Neural cell (in vitro differentiated cells): ENCODE measurements around the gene ZNF443. TPM values are rescaled to one million over a fixed set of nuclear protein-coding genes. Genes with fewer than 3 reads are reported as not detected.
A peak's percentile ranks its signal among the peaks of the same experiment; 100 is the strongest.
"Not testable (repeated sequence)": the region's sequence is repeated elsewhere in the genome, so short reads cannot be mapped to it uniquely, and the experiment has no call there.

Source experiments
- H2AFZ ChIP-seq: fragments of 200-600, 300-800 bp; sonication (generic), shearing (Covaris generic); 2 replicates; pipeline ENCODE4 v1.6.0; 2014; ENCODE audit warnings: low read depth, mild to moderate bottlenecking, antibody characterized with exemption, low read length, moderate library complexity
- H3F3A ChIP-seq: fragments of 200-600 bp; shearing (Covaris generic); 2 replicates; pipeline ENCODE4 v1.6.1; 2016; ENCODE audit warnings: mild to moderate bottlenecking, moderate library complexity, mixed read lengths, antibody characterized with exemption, low read length; ENCODE audit not compliant: insufficient read depth, poor library complexity, severe bottlenecking
- H3K27ac ChIP-seq: fragments of 200-600, 300-800 bp; sonication (generic), shearing (Covaris generic); 2 replicates; pipeline ENCODE4 v1.5.1; 2014; ENCODE audit warnings: mild to moderate bottlenecking, low read length, moderate library complexity
- H3K27me3 ChIP-seq: fragments of 300-800, 200-600 bp; sonication (generic), shearing (Covaris generic); 2 replicates; pipeline ENCODE4 v1.6.0; 2014; ENCODE audit warnings: mild to moderate bottlenecking, low read depth, low read length, moderate library complexity; ENCODE audit not compliant: insufficient read depth
- H3K36me3 ChIP-seq: fragments of 300-800, 200-600 bp; sonication (generic), shearing (Covaris generic); 2 replicates; pipeline ENCODE4 v1.5.1; 2014; ENCODE audit warnings: mild to moderate bottlenecking, antibody characterized with exemption, low read length, moderate library complexity; ENCODE audit not compliant: insufficient read depth
- H3K4me2 ChIP-seq: fragments of 300-800, 200-600 bp; sonication (generic), shearing (Covaris generic); 2 replicates; pipeline ENCODE4 v1.6.0; 2014; ENCODE audit warnings: mild to moderate bottlenecking, low read length
- H3K4me3 ChIP-seq: fragments of 300-800, 200-600 bp; sonication (generic), shearing (Covaris generic); 2 replicates; pipeline ENCODE4 v1.5.1; 2014; ENCODE audit warnings: mild to moderate bottlenecking, low read length, moderate library complexity
- H3K79me2 ChIP-seq: fragments of 200-600 bp; shearing (Covaris generic); replicated peaks from 2 replicates; pipeline ENCODE4 v1.6.0; 2014; ENCODE audit warnings: mild to moderate bottlenecking, low read length, moderate library complexity; ENCODE audit not compliant: insufficient read depth
- H3K9ac ChIP-seq: fragments of 300-800, 200-600 bp; sonication (generic), shearing (Covaris generic); 2 replicates; pipeline ENCODE4 v1.6.1; 2016; ENCODE audit warnings: mild to moderate bottlenecking, low read length, mixed read lengths
- H3K9me2 ChIP-seq: fragments of 200-600 bp; shearing (Covaris generic); 2 replicates; pipeline ENCODE4 v1.6.1; 2016; ENCODE audit warnings: mild to moderate bottlenecking, low read length, mixed read lengths; ENCODE audit not compliant: insufficient read depth
- H3K9me3 ChIP-seq: fragments of 200-600, 300-800 bp; sonication (generic), shearing (Covaris generic); 2 replicates; pipeline ENCODE4 v1.6.1; 2016; ENCODE audit warnings: mild to moderate bottlenecking, mixed run types, low read length, moderate library complexity, mixed read lengths
- H4K20me1 ChIP-seq: fragments of 200-600 bp; shearing (Covaris generic); 2 replicates; pipeline ENCODE4 v1.6.1; 2016; ENCODE audit warnings: mild to moderate bottlenecking, mixed run types; ENCODE audit not compliant: insufficient read depth
- EP300 ChIP-seq: fragments of 450-650 bp; conservative IDR thresholded peaks from 2 replicates; pipeline ENCODE4 v1.6.1; 2014; ENCODE audit warnings: antibody characterized with exemption, mild to moderate bottlenecking, moderate library complexity; ENCODE audit not compliant: poor library complexity, severe bottlenecking
- EZH2 ChIP-seq: fragments of 200-600, 300-800 bp; shearing (Covaris generic), sonication (generic); IDR thresholded peaks from 2 replicates; pipeline ENCODE4 v1.6.1; 2014; ENCODE audit warnings: antibody characterized with exemption, low read length, borderline replicate concordance, mild to moderate bottlenecking; ENCODE audit not compliant: insufficient read depth, poor library complexity, severe bottlenecking
- MXI1 ChIP-seq: fragments of 450-650 bp; conservative IDR thresholded peaks from 2 replicates; pipeline ENCODE4 v1.6.1; 2014; ENCODE audit warnings: antibody characterized with exemption, mild to moderate bottlenecking; ENCODE audit not compliant: poor library complexity, severe bottlenecking
- POLR2AphosphoS5 ChIP-seq: IDR thresholded peaks from 2 replicates; pipeline ENCODE4 v1.6.1; 2012
- RAD21 ChIP-seq: fragments of 450-650 bp; conservative IDR thresholded peaks from 2 replicates; pipeline ENCODE4 v1.6.1; 2014; ENCODE audit warnings: antibody characterized with exemption, mild to moderate bottlenecking, moderate library complexity
- SMC3 ChIP-seq: fragments of 450-650 bp; conservative IDR thresholded peaks from 2 replicates; pipeline ENCODE4 v1.6.1; 2014; ENCODE audit warnings: antibody characterized with exemption, mild to moderate bottlenecking, moderate library complexity; ENCODE audit not compliant: poor library complexity
- TAF1 ChIP-seq: IDR thresholded peaks from 2 replicates; pipeline ENCODE4 v1.6.1; 2012; ENCODE audit warnings: low read depth
- polyA plus RNA-seq: library from polyadenylated mRNA; depleted of rRNA; stranded (reverse); fragments of >200 nt; gene quantifications from 2 replicates; pipeline ENCODE4 v1.2.3, GENCODE V29; 2014
- TF ChIP-seq, protein P1 (sequence below): IDR thresholded peaks from 2 replicates; pipeline ENCODE4 v1.6.1; 2012; ENCODE audit warnings: borderline replicate concordance
- TF ChIP-seq, protein P2 (sequence below): fragments of 450-650 bp; IDR thresholded peaks from 2 replicates; pipeline ENCODE4 v1.5.1; 2014; ENCODE audit warnings: antibody characterized with exemption, mild to moderate bottlenecking, moderate library complexity; ENCODE audit not compliant: poor library complexity, severe bottlenecking

The ZNF443 gene
- polyA plus RNA-seq, 1 donor from 2014 or later = 11.5 TPM

DNA sequence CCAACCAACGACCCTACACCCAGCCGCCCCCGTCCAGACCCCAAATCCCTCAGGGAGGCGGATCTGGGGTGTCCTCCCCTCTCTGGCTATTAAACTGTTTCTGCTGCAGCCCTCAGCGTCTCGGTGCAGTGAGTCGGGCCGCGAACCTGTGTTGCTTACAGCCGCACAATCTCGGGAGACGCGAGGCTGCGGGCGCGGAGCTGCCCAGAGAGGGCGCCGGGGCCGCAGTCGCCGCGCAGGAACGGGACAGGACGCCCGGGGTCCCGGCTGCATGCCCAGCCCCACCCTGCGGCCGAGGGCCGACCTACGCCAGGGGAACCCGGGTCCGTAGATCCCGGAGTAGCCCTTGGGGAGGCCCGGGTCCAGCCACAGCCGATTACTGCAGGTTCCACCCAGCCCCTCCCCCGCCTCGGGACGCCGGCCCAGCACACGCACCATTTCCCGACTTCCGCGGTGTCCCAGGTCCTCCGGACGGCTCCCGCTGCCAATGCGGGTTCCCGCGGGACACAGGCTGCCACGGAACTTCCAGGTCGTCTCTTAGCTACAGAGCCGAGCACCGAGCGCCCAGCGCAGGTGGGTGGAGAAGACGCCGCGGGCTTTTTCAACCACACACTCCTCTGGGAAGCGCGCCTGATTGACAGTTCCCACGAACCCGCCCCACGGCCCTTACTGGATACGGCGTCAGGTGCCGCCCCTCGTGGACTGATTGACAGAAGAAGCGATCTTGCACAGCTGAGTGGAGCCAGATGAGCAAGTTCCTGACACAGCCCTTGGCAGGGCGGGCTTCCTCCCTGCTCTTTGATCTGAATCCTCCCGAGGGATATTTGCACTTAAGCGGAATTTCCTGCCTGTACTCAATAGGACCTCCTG, 40.0 kb downstream of the ZNF443 start, which contains the start of gene ZNF799:
Gene ZNF799, minus strand, starts transcription at position 639 of the 870 bp plus-strand sequence. Its CDS starts 201 bp downstream, at position 438.
- Histone ChIP-seq H3K36me3 (no peaks in the 10 kb centered on the region), H3K9me3 (no peaks in the 10 kb centered on the region), H3K4me3 (peak within 1 kb of the TSS; percentile 71), H3K79me2 (no peaks in the 10 kb centered on the region), H3K9ac (peak within 1 kb of the TSS; percentile 50), H3F3A (no peaks in the 10 kb centered on the region), H3K9me2 (no peaks in the 10 kb centered on the region), H3K27ac (no peak within 1 kb of the TSS), H3K27me3 (no peaks in the 10 kb centered on the region), H4K20me1 (no peaks in the 10 kb centered on the region), H2AFZ (no peak within 1 kb of the TSS), H3K4me2 (peak within 1 kb of the TSS; percentile 76)
- TF ChIP-seq EZH2 (no peak), POLR2AphosphoS5 (peak; percentile 57), RAD21 (peak; percentile 36), SMC3 (peak; percentile 37), EP300 (peak; percentile 48), TAF1 (no peak), MXI1 (peak; percentile 97)
- TF ChIP-seq, protein P1, sequence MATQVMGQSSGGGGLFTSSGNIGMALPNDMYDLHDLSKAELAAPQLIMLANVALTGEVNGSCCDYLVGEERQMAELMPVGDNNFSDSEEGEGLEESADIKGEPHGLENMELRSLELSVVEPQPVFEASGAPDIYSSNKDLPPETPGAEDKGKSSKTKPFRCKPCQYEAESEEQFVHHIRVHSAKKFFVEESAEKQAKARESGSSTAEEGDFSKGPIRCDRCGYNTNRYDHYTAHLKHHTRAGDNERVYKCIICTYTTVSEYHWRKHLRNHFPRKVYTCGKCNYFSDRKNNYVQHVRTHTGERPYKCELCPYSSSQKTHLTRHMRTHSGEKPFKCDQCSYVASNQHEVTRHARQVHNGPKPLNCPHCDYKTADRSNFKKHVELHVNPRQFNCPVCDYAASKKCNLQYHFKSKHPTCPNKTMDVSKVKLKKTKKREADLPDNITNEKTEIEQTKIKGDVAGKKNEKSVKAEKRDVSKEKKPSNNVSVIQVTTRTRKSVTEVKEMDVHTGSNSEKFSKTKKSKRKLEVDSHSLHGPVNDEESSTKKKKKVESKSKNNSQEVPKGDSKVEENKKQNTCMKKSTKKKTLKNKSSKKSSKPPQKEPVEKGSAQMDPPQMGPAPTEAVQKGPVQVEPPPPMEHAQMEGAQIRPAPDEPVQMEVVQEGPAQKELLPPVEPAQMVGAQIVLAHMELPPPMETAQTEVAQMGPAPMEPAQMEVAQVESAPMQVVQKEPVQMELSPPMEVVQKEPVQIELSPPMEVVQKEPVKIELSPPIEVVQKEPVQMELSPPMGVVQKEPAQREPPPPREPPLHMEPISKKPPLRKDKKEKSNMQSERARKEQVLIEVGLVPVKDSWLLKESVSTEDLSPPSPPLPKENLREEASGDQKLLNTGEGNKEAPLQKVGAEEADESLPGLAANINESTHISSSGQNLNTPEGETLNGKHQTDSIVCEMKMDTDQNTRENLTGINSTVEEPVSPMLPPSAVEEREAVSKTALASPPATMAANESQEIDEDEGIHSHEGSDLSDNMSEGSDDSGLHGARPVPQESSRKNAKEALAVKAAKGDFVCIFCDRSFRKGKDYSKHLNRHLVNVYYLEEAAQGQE = peak; percentile 37
- TF ChIP-seq, protein P2, sequence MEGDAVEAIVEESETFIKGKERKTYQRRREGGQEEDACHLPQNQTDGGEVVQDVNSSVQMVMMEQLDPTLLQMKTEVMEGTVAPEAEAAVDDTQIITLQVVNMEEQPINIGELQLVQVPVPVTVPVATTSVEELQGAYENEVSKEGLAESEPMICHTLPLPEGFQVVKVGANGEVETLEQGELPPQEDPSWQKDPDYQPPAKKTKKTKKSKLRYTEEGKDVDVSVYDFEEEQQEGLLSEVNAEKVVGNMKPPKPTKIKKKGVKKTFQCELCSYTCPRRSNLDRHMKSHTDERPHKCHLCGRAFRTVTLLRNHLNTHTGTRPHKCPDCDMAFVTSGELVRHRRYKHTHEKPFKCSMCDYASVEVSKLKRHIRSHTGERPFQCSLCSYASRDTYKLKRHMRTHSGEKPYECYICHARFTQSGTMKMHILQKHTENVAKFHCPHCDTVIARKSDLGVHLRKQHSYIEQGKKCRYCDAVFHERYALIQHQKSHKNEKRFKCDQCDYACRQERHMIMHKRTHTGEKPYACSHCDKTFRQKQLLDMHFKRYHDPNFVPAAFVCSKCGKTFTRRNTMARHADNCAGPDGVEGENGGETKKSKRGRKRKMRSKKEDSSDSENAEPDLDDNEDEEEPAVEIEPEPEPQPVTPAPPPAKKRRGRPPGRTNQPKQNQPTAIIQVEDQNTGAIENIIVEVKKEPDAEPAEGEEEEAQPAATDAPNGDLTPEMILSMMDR = peak; percentile 30

DNA sequence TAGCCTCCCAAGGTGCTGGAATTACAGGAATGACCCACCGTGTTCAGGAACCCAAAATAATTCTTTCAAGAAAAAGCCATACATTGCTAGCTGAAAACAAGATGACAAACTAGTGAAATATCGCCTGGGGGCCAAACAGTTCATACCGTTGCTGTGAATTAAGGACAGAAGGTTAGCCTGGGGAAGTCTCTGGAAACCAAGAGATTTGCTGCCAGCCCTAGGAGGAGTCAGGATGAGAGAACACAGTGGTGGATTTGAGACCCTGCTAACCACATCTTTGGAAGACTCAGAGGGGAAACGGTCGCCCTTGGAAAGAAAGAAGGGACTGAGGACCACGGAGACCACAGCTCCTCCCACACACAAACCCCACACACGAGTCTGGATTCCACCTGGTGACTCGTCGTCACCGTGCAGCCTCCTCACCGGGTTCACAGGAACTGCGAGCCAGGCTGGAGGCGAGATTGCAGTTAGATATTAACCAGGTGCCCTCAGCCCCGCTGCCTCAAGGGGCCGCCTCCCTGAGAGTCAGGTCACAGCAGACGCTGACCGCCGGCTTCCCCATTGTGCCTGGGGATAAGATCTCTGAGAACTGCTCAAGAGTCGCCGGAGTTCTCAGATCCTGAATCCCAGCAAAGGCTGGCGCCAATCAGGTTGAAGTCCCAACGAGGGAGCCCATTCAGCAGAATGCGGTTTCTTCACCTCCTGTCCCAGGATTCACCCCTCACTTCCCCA, 40.8 kb downstream of the ZNF443 start:
- Histone ChIP-seq H3K4me2 (peak overlapping the region; percentile 76), H3K9ac (peak overlapping the region; percentile 50), H3K4me3 (peak overlapping the region; percentile 71)
- H3K79me2 ChIP-seq, H3F3A ChIP-seq, H3K9me3 ChIP-seq, H4K20me1 ChIP-seq, H3K36me3 ChIP-seq, H3K27ac ChIP-seq, H3K27me3 ChIP-seq, H3K9me2 ChIP-seq, H2AFZ ChIP-seq: not testable (repeated sequence)

DNA sequence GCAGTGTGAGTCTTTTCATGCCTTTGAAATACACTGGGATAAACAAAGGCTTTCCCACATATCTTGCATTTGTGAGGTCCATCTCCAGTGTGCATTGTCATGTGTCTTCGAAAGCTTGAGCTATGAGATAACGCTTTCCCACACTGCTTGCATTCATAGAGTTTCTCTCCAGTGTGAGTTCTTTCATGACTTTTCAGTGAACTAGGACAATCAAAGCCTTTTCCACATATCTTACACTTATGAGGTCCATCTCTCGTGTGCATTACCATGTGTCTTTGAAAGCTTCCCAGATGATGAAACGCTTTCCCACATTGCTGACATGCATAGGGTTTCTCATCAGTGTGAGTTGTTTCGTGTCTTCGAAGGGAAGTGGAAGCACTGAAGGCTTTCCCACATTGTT, 49.7 kb downstream of the ZNF443 start:
- not testable (repeated sequence) for H3K27ac ChIP-seq, H3K27me3 ChIP-seq, H3K36me3 ChIP-seq, H2AFZ ChIP-seq, H3K9me2 ChIP-seq, H3F3A ChIP-seq, H3K9ac ChIP-seq, H3K4me2 ChIP-seq, H3K4me3 ChIP-seq, H3K9me3 ChIP-seq, H3K79me2 ChIP-seq, H4K20me1 ChIP-seq

DNA sequence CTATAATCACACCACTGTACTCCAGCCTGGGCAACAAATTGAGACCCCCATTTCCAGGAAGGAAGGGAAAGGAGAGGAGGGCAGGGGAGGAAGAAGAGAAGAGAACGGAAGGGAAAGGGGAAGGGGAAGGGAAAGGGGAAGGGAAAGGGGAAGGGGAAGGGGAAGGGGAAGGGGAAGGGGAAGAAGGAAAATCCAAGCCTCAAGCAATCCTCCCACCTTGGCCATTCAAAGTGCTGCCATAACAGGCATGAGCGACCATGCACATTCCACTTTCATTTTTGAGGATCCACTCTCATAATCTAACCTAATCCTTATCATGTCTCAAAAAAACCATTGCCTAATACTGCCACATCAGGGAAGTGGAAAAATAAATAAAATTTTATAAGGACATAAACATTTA, 54.5 kb downstream of the ZNF443 start:
- not testable (repeated sequence) for H3K9me3 ChIP-seq, H4K20me1 ChIP-seq, H2AFZ ChIP-seq, H3K4me2 ChIP-seq, H3K9me2 ChIP-seq, H3K27me3 ChIP-seq, H3K9ac ChIP-seq, H3K4me3 ChIP-seq, H3K36me3 ChIP-seq, H3K27ac ChIP-seq, H3F3A ChIP-seq, H3K79me2 ChIP-seq
